PFSK-1 (cell line): ENCODE measurements around the gene HSPH1.

Experiments used
- FOXP2 ChIP-seq: optimal IDR thresholded peaks from 2 replicates; pipeline ENCODE3; 2011; ENCODE audit warnings: borderline replicate concordance, control low read depth, inconsistent platforms; ENCODE audit not compliant: insufficient read depth; ENCODE audit errors: extremely low read length, extremely low read depth
- POLR2AphosphoS5 ChIP-seq: IDR thresholded peaks from 2 replicates; pipeline ENCODE4 v1.6.1; 2012; ENCODE audit warnings: low read depth, mild to moderate bottlenecking, control low read depth, low read length, moderate library complexity
- SIN3A ChIP-seq: IDR thresholded peaks from 2 replicates; pipeline ENCODE4 v1.6.1; 2012; ENCODE audit warnings: mild to moderate bottlenecking, low read length, moderate library complexity, borderline replicate concordance; ENCODE audit not compliant: insufficient read depth
- TAF1 ChIP-seq: IDR thresholded peaks from 2 replicates; pipeline ENCODE4 v1.6.1; 2012; ENCODE audit warnings: low read length, control low read depth, borderline replicate concordance; ENCODE audit not compliant: insufficient read depth
- TF ChIP-seq, protein P1 (sequence below), 2 experiments: IDR thresholded peaks; 2 replicates each; pipeline versions ENCODE4 v1.6.1 to v1.8.0; 2011 to 2012; ENCODE audit warnings: low read depth in 2 of 2, low read length in 2 of 2, control low read depth in 1 of 2, inconsistent platforms in 1 of 2, mild to moderate bottlenecking in 1 of 2, moderate library complexity in 1 of 2; ENCODE audit not compliant: insufficient read depth in 1 of 2

Gene HSPH1

DNA sequence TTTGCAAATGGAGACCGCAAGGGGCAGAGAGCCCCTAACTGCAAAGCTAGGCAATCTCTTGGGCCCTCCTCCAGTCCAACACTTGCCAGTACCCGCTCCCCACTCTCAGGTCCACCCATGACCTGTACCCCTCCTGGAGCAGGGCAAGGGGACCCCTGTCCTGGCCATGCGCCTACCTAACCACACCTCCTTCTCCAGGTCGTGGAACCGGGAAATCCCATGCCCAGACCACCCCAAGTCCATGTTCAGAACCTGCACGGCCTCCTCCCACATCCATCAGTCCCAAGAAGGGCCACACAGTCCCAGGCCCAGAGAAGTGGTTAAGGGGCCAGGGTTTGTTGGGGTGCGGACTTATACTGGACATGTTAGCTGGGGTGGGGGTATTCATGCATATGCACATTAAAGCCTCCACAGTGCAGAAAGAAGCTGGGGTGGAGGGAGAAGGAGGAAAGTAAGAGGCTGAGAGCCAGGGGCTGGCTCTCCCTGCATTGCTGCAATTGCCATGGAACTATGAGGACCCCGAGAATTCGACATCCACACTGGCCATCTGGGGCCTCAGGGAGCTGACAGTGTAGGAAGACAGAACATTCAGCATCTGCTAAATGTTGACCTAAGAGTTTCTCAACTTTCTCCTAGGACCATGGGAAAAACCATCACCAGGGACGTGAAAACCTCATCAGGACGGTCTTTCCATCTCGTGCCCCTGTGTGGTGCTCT is 39.0 kb downstream of the HSPH1 start:
- no peak for TF ChIP-seq FOXP2
- TF ChIP-seq SIN3A = no peak
- TF ChIP-seq TAF1 = no peak

DNA sequence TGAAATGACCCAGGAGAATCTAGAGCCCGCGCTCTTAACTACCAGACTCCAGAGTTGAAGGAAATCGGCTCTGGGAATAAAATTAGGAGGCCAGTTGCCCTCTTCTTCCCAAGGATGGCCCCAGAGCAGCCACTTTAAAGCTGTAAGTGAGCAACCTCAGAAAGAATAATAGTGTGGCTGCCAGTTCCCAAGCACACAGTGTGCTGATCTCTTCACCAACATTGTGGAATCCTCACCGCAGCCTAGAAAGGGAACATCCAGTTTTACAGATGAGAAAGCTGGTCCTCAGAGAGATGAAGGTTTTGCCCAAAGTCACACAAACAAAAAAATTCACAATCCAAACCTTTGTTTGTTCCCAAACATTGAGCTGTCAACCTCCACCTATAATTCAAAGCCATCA is 39.6 kb downstream of the HSPH1 start:
- TF ChIP-seq, protein P1, sequence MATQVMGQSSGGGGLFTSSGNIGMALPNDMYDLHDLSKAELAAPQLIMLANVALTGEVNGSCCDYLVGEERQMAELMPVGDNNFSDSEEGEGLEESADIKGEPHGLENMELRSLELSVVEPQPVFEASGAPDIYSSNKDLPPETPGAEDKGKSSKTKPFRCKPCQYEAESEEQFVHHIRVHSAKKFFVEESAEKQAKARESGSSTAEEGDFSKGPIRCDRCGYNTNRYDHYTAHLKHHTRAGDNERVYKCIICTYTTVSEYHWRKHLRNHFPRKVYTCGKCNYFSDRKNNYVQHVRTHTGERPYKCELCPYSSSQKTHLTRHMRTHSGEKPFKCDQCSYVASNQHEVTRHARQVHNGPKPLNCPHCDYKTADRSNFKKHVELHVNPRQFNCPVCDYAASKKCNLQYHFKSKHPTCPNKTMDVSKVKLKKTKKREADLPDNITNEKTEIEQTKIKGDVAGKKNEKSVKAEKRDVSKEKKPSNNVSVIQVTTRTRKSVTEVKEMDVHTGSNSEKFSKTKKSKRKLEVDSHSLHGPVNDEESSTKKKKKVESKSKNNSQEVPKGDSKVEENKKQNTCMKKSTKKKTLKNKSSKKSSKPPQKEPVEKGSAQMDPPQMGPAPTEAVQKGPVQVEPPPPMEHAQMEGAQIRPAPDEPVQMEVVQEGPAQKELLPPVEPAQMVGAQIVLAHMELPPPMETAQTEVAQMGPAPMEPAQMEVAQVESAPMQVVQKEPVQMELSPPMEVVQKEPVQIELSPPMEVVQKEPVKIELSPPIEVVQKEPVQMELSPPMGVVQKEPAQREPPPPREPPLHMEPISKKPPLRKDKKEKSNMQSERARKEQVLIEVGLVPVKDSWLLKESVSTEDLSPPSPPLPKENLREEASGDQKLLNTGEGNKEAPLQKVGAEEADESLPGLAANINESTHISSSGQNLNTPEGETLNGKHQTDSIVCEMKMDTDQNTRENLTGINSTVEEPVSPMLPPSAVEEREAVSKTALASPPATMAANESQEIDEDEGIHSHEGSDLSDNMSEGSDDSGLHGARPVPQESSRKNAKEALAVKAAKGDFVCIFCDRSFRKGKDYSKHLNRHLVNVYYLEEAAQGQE (IDR thresholded peaks at IDR 0.05; ENCODE audit: insufficient read depth in 1 of 2, low read depth in 2 of 2, low read length in 2 of 2) = no peak
- no peak for TF ChIP-seq SIN3A
- no peak for TF ChIP-seq POLR2AphosphoS5
- no peak for TF ChIP-seq TAF1
- TF ChIP-seq FOXP2 = no peak

DNA sequence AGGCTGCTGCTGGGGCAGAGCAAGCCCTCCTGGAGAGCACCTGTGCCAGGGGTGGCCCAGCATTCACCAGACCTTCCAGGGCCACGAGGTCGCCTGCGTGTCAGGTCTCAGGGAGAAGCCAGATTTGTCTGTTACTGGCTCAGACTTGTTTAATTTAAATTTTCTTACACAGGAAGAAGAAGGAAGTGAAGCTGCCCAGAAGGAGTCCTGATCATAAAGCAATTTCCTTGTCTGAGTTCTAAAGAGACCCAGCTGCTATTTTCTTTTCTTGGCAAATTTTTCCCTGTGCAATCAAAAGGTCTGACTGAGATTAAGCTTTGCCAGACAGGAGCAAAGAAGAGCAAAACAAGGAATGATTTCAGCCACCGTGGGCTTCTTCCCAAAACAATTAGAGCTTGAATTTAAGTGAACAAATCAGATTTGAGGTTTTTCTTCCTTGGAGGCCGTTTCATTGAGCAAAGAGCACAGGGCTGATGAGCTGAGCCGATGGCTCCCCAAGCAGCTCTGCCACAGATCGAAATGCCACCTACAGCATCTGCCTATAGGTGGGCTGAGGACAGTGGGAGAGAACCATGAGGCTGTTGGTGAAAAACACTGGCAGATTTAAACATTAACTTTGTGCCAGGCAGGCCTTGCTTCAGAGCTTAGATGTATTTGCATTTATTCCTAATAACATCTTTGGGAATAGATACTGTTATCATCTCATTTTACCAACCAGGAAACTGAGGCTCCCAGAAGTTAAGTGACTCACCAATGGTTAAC is 40.1 kb downstream of the HSPH1 start:
- TF ChIP-seq, protein P1 (IDR thresholded peaks at IDR 0.05; ENCODE audit: insufficient read depth in 1 of 2, low read depth in 2 of 2, low read length in 2 of 2) = no peak
- TF ChIP-seq FOXP2 (no peak), TAF1 (no peak), SIN3A (no peak), POLR2AphosphoS5 (no peak)

DNA sequence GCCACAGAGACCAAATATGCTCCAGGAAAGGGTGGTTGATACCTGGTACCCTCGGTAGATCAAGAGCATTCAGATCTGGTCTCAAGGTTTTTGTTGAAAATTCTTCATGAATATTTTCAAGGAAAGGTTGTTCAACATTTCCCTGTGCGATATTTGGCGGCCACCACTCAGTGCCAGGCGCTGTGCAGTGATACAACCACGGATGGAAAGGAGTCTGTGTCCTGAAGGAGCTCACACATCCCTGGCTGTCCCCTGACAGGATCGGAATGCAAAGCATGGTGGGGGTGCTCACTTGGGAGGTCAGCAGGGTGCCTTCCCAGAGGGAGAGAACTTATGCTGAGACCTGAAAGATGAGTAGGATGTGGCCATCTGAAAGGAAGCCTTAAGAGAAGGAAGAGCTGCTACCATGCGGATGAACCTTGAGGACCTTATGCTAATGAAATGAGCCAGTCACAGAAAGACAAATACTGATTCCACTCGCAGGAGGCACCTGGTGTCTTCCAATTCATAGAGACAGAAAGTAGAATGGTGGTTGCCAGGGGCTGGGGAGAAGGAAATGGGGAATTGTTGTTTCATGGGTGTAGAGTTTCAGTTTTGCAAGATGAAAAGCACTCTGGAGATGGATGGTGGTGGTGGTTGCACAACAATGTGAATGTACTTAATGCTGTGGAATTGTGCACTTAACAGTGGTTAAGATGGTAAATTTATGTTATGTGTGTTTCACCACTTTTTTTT is 41.6 kb downstream of the HSPH1 start:
- TF ChIP-seq POLR2AphosphoS5 = no peak
- TF ChIP-seq, protein P1 (IDR thresholded peaks at IDR 0.05; ENCODE audit: insufficient read depth in 1 of 2, low read depth in 2 of 2, low read length in 2 of 2) = no peak
- TF ChIP-seq SIN3A = no peak
- TF ChIP-seq FOXP2 = no peak
- TF ChIP-seq TAF1 = no peak

DNA sequence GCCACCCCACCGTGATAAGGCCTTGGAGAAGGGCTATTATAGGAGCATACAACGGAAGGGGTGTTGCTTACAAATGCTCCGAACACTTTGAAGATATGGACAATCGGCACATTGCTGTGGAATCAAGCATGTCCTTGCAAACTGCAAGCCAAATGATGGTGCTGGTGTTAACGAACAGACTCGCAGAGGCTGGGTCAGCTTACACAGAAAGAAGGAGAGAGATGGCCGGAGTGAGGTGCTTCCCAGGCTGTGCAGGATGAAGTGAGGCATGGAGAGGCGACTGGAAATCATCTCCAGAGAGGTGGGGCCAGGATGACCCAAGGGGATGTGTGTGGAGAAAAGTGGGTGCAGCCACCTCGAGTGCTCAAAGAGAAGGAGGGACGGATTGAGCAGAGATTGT is 42.2 kb downstream of the HSPH1 start:
- TF ChIP-seq, protein P1 (IDR thresholded peaks at IDR 0.05; ENCODE audit: insufficient read depth in 1 of 2, low read depth in 2 of 2, low read length in 2 of 2) = no peak
- TF ChIP-seq FOXP2 (no peak), SIN3A (no peak), TAF1 (no peak), POLR2AphosphoS5 (no peak)
